Activated CD8-positive, alpha-beta memory T cell treated with anti-CD3 and anti-CD28 coated beads, Interleukin-2, amount 50 U/mL, for 1 hour (primary cell): ENCODE measurements around the gene MOV10.

Source experiments
- DNase-seq: peaks from one replicate; pipeline ENCODE4 v3.0.0-alpha.2; 2020; ENCODE audit errors: extremely low read depth

The MOV10 gene

DNA sequence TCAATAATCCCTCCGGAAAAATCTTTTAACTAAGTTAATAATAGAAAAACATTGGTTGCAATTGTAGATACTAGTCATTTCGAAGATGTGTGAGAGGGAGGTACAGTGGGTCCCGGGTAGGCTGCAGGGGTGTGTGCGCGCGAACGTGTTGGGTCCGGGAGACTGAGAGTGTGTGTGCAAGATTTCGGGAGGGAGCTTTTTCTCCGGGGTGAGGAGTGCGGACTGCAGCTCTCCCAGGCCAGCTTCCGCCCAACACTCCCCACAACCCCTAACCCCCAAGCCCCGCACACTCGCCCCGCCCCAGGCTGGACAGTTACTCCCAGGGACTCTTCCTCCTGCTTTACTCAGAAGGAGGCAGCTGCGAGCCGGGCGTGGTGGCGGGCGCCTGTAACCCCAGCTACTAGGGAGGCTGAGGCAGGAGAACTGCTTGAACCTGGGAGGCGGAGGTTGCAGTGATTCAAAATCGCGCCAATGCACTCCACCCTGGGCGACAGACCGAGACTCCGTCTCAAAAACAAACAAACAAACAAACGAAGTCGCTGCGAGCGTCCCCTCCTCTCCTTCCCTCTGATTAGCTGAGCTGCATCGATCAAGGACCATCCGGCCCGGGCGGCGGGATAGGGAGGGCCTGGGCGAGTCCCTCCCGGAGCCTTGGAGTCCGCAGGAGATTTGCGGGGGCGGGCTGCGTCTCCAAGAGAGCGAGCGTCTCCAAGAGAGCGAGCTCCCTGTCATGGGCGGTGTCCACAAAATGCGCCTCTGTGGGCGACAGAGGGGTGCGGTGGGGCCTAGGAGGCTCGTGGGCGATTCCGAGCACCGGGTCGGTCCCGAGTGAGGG, 68.9 kb downstream of the MOV10 start:
- DNase-seq = no peak

DNA sequence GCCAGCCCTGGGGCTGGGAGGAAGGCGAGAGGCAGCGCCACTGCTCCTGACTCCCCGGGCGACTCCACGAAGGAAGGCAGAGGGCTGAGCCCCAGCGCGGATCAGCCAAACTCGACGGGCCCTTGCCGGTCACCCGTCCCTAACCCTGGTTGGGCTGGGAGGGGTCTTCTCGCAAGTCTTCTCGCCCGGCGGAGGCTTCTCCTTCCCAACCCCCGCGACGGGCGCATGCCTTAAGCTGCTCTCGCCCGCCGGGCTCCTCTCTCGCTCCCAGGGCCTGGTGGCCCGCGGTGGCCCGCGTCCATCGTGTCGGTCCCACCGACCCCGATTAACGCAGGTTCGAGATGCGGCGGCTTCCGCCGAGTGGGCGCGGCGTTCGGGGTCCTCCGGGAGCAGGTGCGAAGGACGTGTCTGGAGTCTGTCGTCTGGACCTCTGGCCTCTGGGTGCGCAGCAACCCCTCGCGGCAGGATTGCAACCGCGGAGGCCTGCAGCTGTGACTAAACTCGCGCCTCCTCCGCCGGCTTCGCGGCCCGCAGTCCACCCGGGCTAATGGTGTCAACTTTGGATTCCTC, 69.6 kb downstream of the MOV10 start:
- no peak for DNase-seq

DNA sequence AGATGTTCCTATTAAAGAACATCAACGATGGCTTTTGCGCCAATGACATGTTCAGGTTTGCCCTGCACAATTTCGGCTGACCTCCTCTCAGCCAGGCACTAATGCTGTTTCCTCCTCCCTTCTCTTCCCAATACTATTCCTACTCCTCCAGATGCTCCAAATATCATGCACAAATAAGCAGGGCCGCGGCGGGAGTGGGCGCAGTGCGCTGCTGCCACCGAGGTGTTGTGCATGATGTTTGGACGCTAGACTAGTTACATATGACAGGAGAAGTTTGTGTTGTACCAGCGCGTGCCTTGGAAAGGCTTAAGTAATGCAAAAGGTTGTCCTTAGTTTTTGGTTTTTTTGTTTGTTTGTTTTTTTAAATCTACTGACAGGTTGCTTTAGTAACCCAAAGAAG, 73.9 kb downstream of the MOV10 start:
- no peak for DNase-seq
